ENCODE measurements around the gene PCDHB8. TPM values are rescaled to one million over a fixed set of nuclear protein-coding genes. Genes with fewer than 3 reads are reported as not detected.
"Not testable (repeated sequence)": the region's sequence is repeated elsewhere in the genome, so short reads cannot be mapped to it uniquely, and the experiment has no call there.

The PCDHB8 gene
- total RNA-seq, 1 experiment from 2014 or later = 0.22 TPM

- BruUV-seq (replicated peaks); CTCF ChIA-PET; intact Hi-C loops (cut with micrococcal nuclease); DNase-seq; H3K9me3 ChIP-seq (ENCODE audit: low read length); H3K9me2 ChIP-seq (replicated peaks; ENCODE audit: low read length); H3K4me2 ChIP-seq (ENCODE audit: low read length); H3K79me2 ChIP-seq (ENCODE audit: low read length); H4K20me1 ChIP-seq (ENCODE audit: low read length); H3F3A ChIP-seq (ENCODE audit: low read length, unreplicated experiment); H3K4me1 ChIP-seq (ENCODE audit: insufficient read depth, low read length); H2AFZ ChIP-seq (ENCODE audit: low read length); H3K27ac ChIP-seq (ENCODE audit: low read length); H3K4me3 ChIP-seq (ENCODE audit: low read length); H3K27me3 ChIP-seq (ENCODE audit: low read length); ATAC-seq; POLR2A ChIA-PET (ENCODE audit: unreplicated experiment); H3K36me3 ChIP-seq (ENCODE audit: low read depth, low read length); H3K9ac ChIP-seq (ENCODE audit: low read length): not testable (repeated sequence)
These were observed 25.5 kb upstream of the PCDHB8 start for GRCh38 chr5:141152096-141152495.

GRCh38 chr5:141155540-141156374, 21.8 kb upstream of the PCDHB8 start:
- no TSS peak for BruUV-seq (replicated peaks)
- Histone ChIP-seq H2AFZ (ENCODE audit: low read length) (no peak overlapping the region), H3K9me3 (ENCODE audit: low read length) (no peaks in the 10 kb centered on the region), H3K79me2 (ENCODE audit: low read length) (no peaks in the 10 kb centered on the region), H4K20me1 (ENCODE audit: low read length) (no peaks in the 10 kb centered on the region), H3K27me3 (ENCODE audit: low read length) (no peaks in the 10 kb centered on the region), H3K36me3 (ENCODE audit: low read depth, low read length) (no peaks in the 10 kb centered on the region), H3K4me2 (ENCODE audit: low read length) (no peak overlapping the region), H3F3A (ENCODE audit: low read length, unreplicated experiment) (no peaks in the 10 kb centered on the region), H3K4me1 (ENCODE audit: insufficient read depth, low read length) (no peaks in the 10 kb centered on the region), H3K9me2 (replicated peaks; ENCODE audit: low read length) (no peaks in the 10 kb centered on the region), H3K9ac (ENCODE audit: low read length) (no peak overlapping the region), H3K27ac (ENCODE audit: low read length) (no peak overlapping the region), H3K4me3 (ENCODE audit: low read length) (no peak overlapping the region)
- ATAC-seq = no peak
- TF ChIP-seq EZH2phosphoT487 (IDR thresholded peaks at IDR 0.05; ENCODE audit: borderline replicate concordance, low read length) = no peak
- TF ChIP-seq, protein P1, sequence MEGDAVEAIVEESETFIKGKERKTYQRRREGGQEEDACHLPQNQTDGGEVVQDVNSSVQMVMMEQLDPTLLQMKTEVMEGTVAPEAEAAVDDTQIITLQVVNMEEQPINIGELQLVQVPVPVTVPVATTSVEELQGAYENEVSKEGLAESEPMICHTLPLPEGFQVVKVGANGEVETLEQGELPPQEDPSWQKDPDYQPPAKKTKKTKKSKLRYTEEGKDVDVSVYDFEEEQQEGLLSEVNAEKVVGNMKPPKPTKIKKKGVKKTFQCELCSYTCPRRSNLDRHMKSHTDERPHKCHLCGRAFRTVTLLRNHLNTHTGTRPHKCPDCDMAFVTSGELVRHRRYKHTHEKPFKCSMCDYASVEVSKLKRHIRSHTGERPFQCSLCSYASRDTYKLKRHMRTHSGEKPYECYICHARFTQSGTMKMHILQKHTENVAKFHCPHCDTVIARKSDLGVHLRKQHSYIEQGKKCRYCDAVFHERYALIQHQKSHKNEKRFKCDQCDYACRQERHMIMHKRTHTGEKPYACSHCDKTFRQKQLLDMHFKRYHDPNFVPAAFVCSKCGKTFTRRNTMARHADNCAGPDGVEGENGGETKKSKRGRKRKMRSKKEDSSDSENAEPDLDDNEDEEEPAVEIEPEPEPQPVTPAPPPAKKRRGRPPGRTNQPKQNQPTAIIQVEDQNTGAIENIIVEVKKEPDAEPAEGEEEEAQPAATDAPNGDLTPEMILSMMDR (conservative IDR thresholded peaks at IDR 0.05; ENCODE audit: low read depth, low read length) = peak; percentile 38; the same call in 1 of the 2 replicates
- CTCF ChIA-PET = no interaction called here
- no peak for DNase-seq
- intact Hi-C loops (cut with micrococcal nuclease) = no loop called here
- POLR2A ChIA-PET (ENCODE audit: unreplicated experiment) = no interaction called here

DNA sequence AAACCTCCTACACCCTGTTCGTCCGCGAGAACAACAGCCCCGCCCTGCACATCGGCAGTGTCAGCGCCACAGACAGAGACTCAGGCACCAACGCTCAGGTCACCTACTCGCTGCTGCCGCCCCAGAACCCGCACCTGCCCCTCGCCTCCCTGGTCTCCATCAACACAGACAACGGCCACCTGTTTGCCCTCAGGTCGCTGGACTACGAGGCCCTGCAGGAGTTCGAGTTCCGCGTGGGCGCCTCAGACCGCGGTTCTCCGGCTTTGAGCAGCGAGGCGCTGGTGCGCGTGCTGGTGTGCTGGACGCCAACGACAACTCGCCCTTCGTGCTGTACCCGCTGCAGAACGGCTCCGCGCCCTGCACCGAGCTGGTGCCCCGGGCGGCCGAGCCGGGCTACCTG, 20.2 kb upstream of the PCDHB8 start:
- H3K4me3 ChIP-seq (ENCODE audit: low read length); H3K79me2 ChIP-seq (ENCODE audit: low read length); DNase-seq; H3K36me3 ChIP-seq (ENCODE audit: low read depth, low read length); intact Hi-C loops (cut with micrococcal nuclease); H2AFZ ChIP-seq (ENCODE audit: low read length); BruUV-seq (replicated peaks); H4K20me1 ChIP-seq (ENCODE audit: low read length); H3K9ac ChIP-seq (ENCODE audit: low read length); H3K27ac ChIP-seq (ENCODE audit: low read length); H3K4me2 ChIP-seq (ENCODE audit: low read length); H3K9me3 ChIP-seq (ENCODE audit: low read length); H3F3A ChIP-seq (ENCODE audit: low read length, unreplicated experiment); CTCF ChIA-PET; H3K27me3 ChIP-seq (ENCODE audit: low read length); ATAC-seq; POLR2A ChIA-PET (ENCODE audit: unreplicated experiment); H3K9me2 ChIP-seq (replicated peaks; ENCODE audit: low read length); H3K4me1 ChIP-seq (ENCODE audit: insufficient read depth, low read length): not testable (repeated sequence)

DNA sequence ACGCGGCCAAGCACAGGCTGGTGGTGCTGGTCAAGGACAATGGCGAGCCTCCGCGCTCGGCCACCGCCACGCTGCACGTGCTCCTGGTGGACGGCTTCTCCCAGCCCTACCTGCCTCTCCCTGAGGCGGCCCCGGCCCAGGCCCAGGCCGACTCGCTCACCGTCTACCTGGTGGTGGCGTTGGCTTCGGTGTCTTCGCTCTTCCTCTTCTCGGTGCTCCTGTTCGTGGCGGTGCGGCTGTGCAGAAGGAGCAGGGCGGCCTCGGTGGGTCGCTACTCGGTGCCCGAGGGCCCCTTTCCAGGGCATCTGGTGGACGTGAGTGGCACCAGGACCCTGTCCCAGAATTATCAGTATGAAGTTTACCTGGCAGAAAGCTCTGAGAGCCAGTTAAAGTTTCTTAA, 19.7 kb upstream of the PCDHB8 start:
- H3K9me3 ChIP-seq (ENCODE audit: low read length); H3K79me2 ChIP-seq (ENCODE audit: low read length); CTCF ChIA-PET; intact Hi-C loops (cut with micrococcal nuclease); H3K4me3 ChIP-seq (ENCODE audit: low read length); H3K27ac ChIP-seq (ENCODE audit: low read length); H3K9me2 ChIP-seq (replicated peaks; ENCODE audit: low read length); BruUV-seq (replicated peaks); H3K4me1 ChIP-seq (ENCODE audit: insufficient read depth, low read length); DNase-seq; H3K9ac ChIP-seq (ENCODE audit: low read length); ATAC-seq; H2AFZ ChIP-seq (ENCODE audit: low read length); H3K4me2 ChIP-seq (ENCODE audit: low read length); H4K20me1 ChIP-seq (ENCODE audit: low read length); H3K27me3 ChIP-seq (ENCODE audit: low read length); H3F3A ChIP-seq (ENCODE audit: low read length, unreplicated experiment); H3K36me3 ChIP-seq (ENCODE audit: low read depth, low read length): not testable (repeated sequence)
- POLR2A ChIA-PET (ENCODE audit: unreplicated experiment) = interaction anchor here (0.6 kb wide), 1 partner anchor 25 kb away, joined by 3 read pairs; no protein-coding TSS in a partner anchor

Measured in PC-3 (cell line).